H1 (cell line): ENCODE data around the gene OR51B2. TPM values are rescaled to one million over a fixed set of nuclear protein-coding genes. Genes with fewer than 3 reads are reported as not detected.

Source experiments
- CTCF ChIA-PET: fragments of 300-600 bp; sonication (Branson Sonifier 250); formaldehyde crosslinking; loops from one replicate; lab custom pipeline; 2021; ENCODE audit not compliant: partially characterized antibody; lab: Charles Lee
- POLR2A ChIA-PET: fragments of 300-600 bp; sonication (Branson Sonifier 250); formaldehyde crosslinking; loops from one replicate; lab custom pipeline; 2021; ENCODE audit warnings: inconsistent platforms; ENCODE audit not compliant: partially characterized antibody; lab: Charles Lee
- DNase-seq, 2 experiments: peaks; one replicate each; pipeline versions ENCODE4 v3.0.0 to v3.0.0-alpha.2; 2010 to 2022; ENCODE audit warnings: low spot score in 2 of 2, low read depth in 1 of 2, mixed read lengths in 1 of 2
- FAIRE-seq: peaks from 2 replicates; lab custom pipeline; 2011; peaks lifted over from hg19 to GRCh38; lab: Jason Lieb, UNC
- H2AFZ ChIP-seq: 2 replicates; pipeline ENCODE4 v1.8.1; 2012; ENCODE audit warnings: low read length, inconsistent platforms
- H2AK5ac ChIP-seq: 2 replicates; pipeline ENCODE4 v1.6.1; 2013; ENCODE audit warnings: low read depth, low read length
- H2BK120ac ChIP-seq: replicated peaks from 2 replicates; pipeline ENCODE3; 2013; ENCODE audit warnings: low read depth, low read length, inconsistent platforms
- H2BK12ac ChIP-seq: 2 replicates; pipeline ENCODE4 v1.6.1; 2013; ENCODE audit warnings: low read depth, low read length
- H2BK15ac ChIP-seq: 2 replicates; pipeline ENCODE4 v1.6.1; 2013; ENCODE audit warnings: low read length
- H2BK20ac ChIP-seq: 2 replicates; pipeline ENCODE4 v1.6.1; 2013; ENCODE audit warnings: low read length
- H2BK5ac ChIP-seq: 2 replicates; pipeline ENCODE4 v1.6.1; 2013; ENCODE audit warnings: low read depth, low read length
- H3K14ac ChIP-seq: 2 replicates; pipeline ENCODE4 v1.6.1; 2013; ENCODE audit warnings: inconsistent platforms; ENCODE audit not compliant: insufficient read length
- H3K18ac ChIP-seq: 2 replicates; pipeline ENCODE4 v1.6.1; 2013; ENCODE audit warnings: low read length; ENCODE audit errors: extremely low read depth
- H3K23ac ChIP-seq: 2 replicates; pipeline ENCODE4 v1.6.1; 2013; ENCODE audit warnings: inconsistent platforms; ENCODE audit not compliant: insufficient read length
- H3K23me2 ChIP-seq: 2 replicates; pipeline ENCODE4 v1.6.1; 2013; ENCODE audit warnings: low read depth, low read length
- H3K27ac ChIP-seq: 2 replicates; pipeline ENCODE4 v1.6.1; 2011; ENCODE audit warnings: low read depth, low read length, inconsistent platforms
- H3K27me3 ChIP-seq, 4 experiments: replicated peaks in 1 of 4; 1 replicate in 1 of 4; 2 replicates in 3 of 4; pipeline versions ENCODE4 v1.6.1 to v1.8.1; 2011 to 2013; ENCODE audit warnings: low read length in 3 of 4, mild to moderate bottlenecking in 3 of 4, inconsistent platforms in 2 of 4, mixed read lengths in 2 of 4, moderate library complexity in 1 of 4; ENCODE audit not compliant: control insufficient read depth in 3 of 4, insufficient read depth in 3 of 4; ENCODE audit errors: extremely low read depth in 1 of 4
- H3K36me3 ChIP-seq, 4 experiments: 2 replicates each; pipeline versions ENCODE4 v1.6.1 to v1.8.1; 2011 to 2013; ENCODE audit warnings: mild to moderate bottlenecking in 4 of 4, low read length in 3 of 4, moderate library complexity in 2 of 4, control low read depth in 1 of 4, inconsistent platforms in 1 of 4; ENCODE audit not compliant: insufficient read depth in 4 of 4, control insufficient read depth in 2 of 4
- H3K4ac ChIP-seq: replicated peaks from 2 replicates; pipeline ENCODE3; 2013; ENCODE audit warnings: low read length, low read depth, mixed read lengths, inconsistent platforms; ENCODE audit not compliant: insufficient read length
- H3K4me1 ChIP-seq, 4 experiments: replicated peaks in 1 of 4; 1 replicate in 1 of 4; 2 replicates in 3 of 4; pipeline versions ENCODE4 v1.6.1 to v1.8.1; 2011 to 2013; ENCODE audit warnings: low read length in 3 of 4, inconsistent platforms in 2 of 4, mixed read lengths in 1 of 4; ENCODE audit not compliant: insufficient read depth in 4 of 4, control insufficient read depth in 3 of 4
- H3K4me2 ChIP-seq, 2 experiments: 2 replicates each; pipeline versions ENCODE4 v1.6.1 to v1.8.1; 2011 to 2013; ENCODE audit warnings: low read depth in 2 of 2, low read length in 2 of 2, control low read depth in 1 of 2, inconsistent platforms in 1 of 2, mild to moderate bottlenecking in 1 of 2; ENCODE audit not compliant: insufficient read depth in 1 of 2
- H3K4me3 ChIP-seq, 4 experiments: fragments of 200-600, 300-600 bp in 1 of 4; sonication (generic), shearing (Covaris generic), sonication (Bioruptor Twin) in 1 of 4; 2 replicates each; pipeline versions ENCODE4 v1.5.1 to v1.8.1; 2011 to 2016; ENCODE audit warnings: low read length in 4 of 4, low read depth in 3 of 4, control low read depth in 2 of 4, inconsistent platforms in 2 of 4, mild to moderate bottlenecking in 2 of 4, mixed read lengths in 1 of 4, moderate library complexity in 1 of 4; ENCODE audit not compliant: insufficient read depth in 2 of 4; ENCODE audit errors: extremely low read depth in 1 of 4
- H3K56ac ChIP-seq: replicated peaks from 2 replicates; pipeline ENCODE3; 2013; ENCODE audit warnings: low read depth, mild to moderate bottlenecking, mixed read lengths, low read length, inconsistent platforms; ENCODE audit not compliant: insufficient read length
- H3K79me1 ChIP-seq: 2 replicates; pipeline ENCODE4 v1.6.1; 2013; ENCODE audit warnings: low read depth, low read length, control low read depth
- H3K79me2 ChIP-seq, 2 experiments: 2 replicates each; pipeline versions ENCODE4 v1.6.1 to v1.8.1; 2012 to 2013; ENCODE audit warnings: low read length in 2 of 2, mild to moderate bottlenecking in 2 of 2, inconsistent platforms in 1 of 2; ENCODE audit not compliant: insufficient read depth in 2 of 2, control insufficient read depth in 1 of 2
- H3K9ac ChIP-seq, 4 experiments: replicated peaks in 1 of 4; 1 replicate in 1 of 4; 2 replicates in 3 of 4; pipeline versions ENCODE4 v1.6.1 to v1.8.1; 2011 to 2013; ENCODE audit warnings: low read depth in 3 of 4, low read length in 3 of 4, control low read depth in 2 of 4, mild to moderate bottlenecking in 2 of 4, moderate library complexity in 2 of 4, inconsistent platforms in 1 of 4; ENCODE audit errors: extremely low read depth in 1 of 4
- H3K9me3 ChIP-seq, 2 experiments: 2 replicates each; pipeline versions ENCODE4 v1.6.1 to v1.8.1; 2012 to 2013; ENCODE audit warnings: mild to moderate bottlenecking in 2 of 2, moderate library complexity in 2 of 2, control low read depth in 1 of 2, inconsistent platforms in 1 of 2, low read depth in 1 of 2, low read length in 1 of 2, mixed read lengths in 1 of 2; ENCODE audit not compliant: insufficient read depth in 2 of 2
- H4K20me1 ChIP-seq, 2 experiments: replicated peaks in 1 of 2; 2 replicates each; pipeline versions ENCODE3 to v1.8.1; 2011 to 2013; ENCODE audit warnings: inconsistent platforms in 2 of 2, low read length in 2 of 2, mild to moderate bottlenecking in 1 of 2; ENCODE audit not compliant: insufficient read depth in 2 of 2, control insufficient read depth in 1 of 2
- H4K5ac ChIP-seq: 2 replicates; pipeline ENCODE4 v1.6.1; 2013; ENCODE audit warnings: low read length, low read depth, mixed read lengths, inconsistent platforms; ENCODE audit not compliant: insufficient read length
- H4K8ac ChIP-seq: 2 replicates; pipeline ENCODE4 v1.8.0; 2013; ENCODE audit warnings: mild to moderate bottlenecking, moderate library complexity, low read length, inconsistent platforms; ENCODE audit not compliant: insufficient read depth; ENCODE audit errors: extremely low read depth
- H4K91ac ChIP-seq: replicated peaks from 2 replicates; pipeline ENCODE3; 2013; ENCODE audit warnings: low read length, mixed read lengths, inconsistent platforms; ENCODE audit not compliant: insufficient read length
- ASH2L ChIP-seq: fragments of 200-600, 300-600 bp; sonication (generic); IDR thresholded peaks from one replicate; pipeline ENCODE4 v1.7.1; 2017; ENCODE audit warnings: low read length
- CBX5 ChIP-seq: fragments of 300-800, 300-1000 bp; sonication (generic); IDR thresholded peaks from 2 replicates; pipeline ENCODE4 v1.7.1; 2016; ENCODE audit warnings: antibody characterized with exemption, low read length, low read depth
- EP300 ChIP-seq, 2 experiments: IDR thresholded peaks; 1 replicate in 1 of 2; 2 replicates in 1 of 2; pipeline ENCODE4 v1.6.1; 2011 to 2012; ENCODE audit warnings: low read depth in 2 of 2, low read length in 2 of 2, mild to moderate bottlenecking in 2 of 2, borderline replicate concordance in 1 of 2, inconsistent platforms in 1 of 2, moderate library complexity in 1 of 2
- JUN ChIP-seq: IDR thresholded peaks from 2 replicates; pipeline ENCODE4 v1.6.1; 2011; ENCODE audit warnings: low read depth, mild to moderate bottlenecking, improper control_type of control experiment, low read length
- MAFK ChIP-seq: IDR thresholded peaks from 2 replicates; pipeline ENCODE4 v1.6.1; 2012; ENCODE audit warnings: low read depth, mild to moderate bottlenecking, improper control_type of control experiment, low read length
- NRF1 ChIP-seq: IDR thresholded peaks from 2 replicates; pipeline ENCODE4 v1.6.1; 2011; ENCODE audit warnings: mild to moderate bottlenecking, low read depth, low read length, improper control_type of control experiment
- PHF8 ChIP-seq: fragments of 200-600 bp; sonication (generic); conservative IDR thresholded peaks from 2 replicates; pipeline ENCODE4 v1.7.1; 2012; ENCODE audit warnings: low read depth, mild to moderate bottlenecking, inconsistent platforms, low read length, moderate library complexity
- POLR2AphosphoS5 ChIP-seq: IDR thresholded peaks from 2 replicates; pipeline ENCODE4 v1.6.1; 2011; ENCODE audit warnings: low read depth, low read length
- POU5F1 ChIP-seq: IDR thresholded peaks from 2 replicates; pipeline ENCODE4 v1.6.1; 2011; ENCODE audit warnings: low read depth, mild to moderate bottlenecking, low read length, moderate library complexity
- RNF2 ChIP-seq: fragments of 200-900, 300-1000 bp; sonication (generic); IDR thresholded peaks from 2 replicates; pipeline ENCODE4 v1.7.1; 2016; ENCODE audit warnings: borderline replicate concordance, low read depth, mild to moderate bottlenecking, antibody characterized with exemption, low read length; ENCODE audit not compliant: poor library complexity, severe bottlenecking; ENCODE audit errors: missing control alignments
- SIRT6 ChIP-seq: IDR thresholded peaks from one replicate; pipeline ENCODE4 v1.7.1; 2012; ENCODE audit warnings: low read length, inconsistent platforms
- WGBS, 2 experiments: shearing (Covaris generic) in 1 of 2; methylation state at CpG; one replicate each; pipeline versions ENCODE4 v1.1.6 to v1.1.7; 2013 to 2015; ENCODE audit warnings: low lambda C conversion rate in 2 of 2, mixed read lengths in 2 of 2, inconsistent platforms in 1 of 2, low coverage in 1 of 2, missing lambda C conversion rate in 1 of 2; ENCODE audit not compliant: insufficient replicate concordance in 2 of 2, insufficient coverage in 1 of 2, insufficient read length in 1 of 2; ENCODE audit errors: extremely low coverage in 1 of 2, missing lambda C conversion rate in 1 of 2; 5-methylcytosine and 5-hydroxymethylcytosine counted together
- polyA plus RNA-seq, 7 experiments: library from polyadenylated mRNA; depleted of rRNA in 3 of 7; stranded (reverse) in 5 of 7; unstranded in 2 of 7; fragments of >200 nt in 5 of 7; fragments of 200-250 nt in 2 of 7; gene quantifications; 1 replicate in 5 of 7; 2 replicates in 1 of 7; 4 replicates in 1 of 7; pipeline versions ENCODE4 v1.2.1 to v1.2.3, GENCODE V29; 2011 to 2013; ENCODE audit warnings: missing spikeins in 2 of 7, mixed read lengths in 2 of 7
- total RNA-seq: library from RNA; stranded (reverse); fragmentation: NEBNext Ultra II Directional; extraction: Animal tissue kit (Norgen Biotek cat#: 25700); gene quantifications from 2 replicates; pipeline ENCODE4 v1.2.1, GENCODE V29; 2021
- TF ChIP-seq, protein P1 (sequence below): IDR thresholded peaks from 2 replicates; pipeline ENCODE4 v1.6.1; 2012; ENCODE audit warnings: inconsistent platforms
- TF ChIP-seq, protein P2 (sequence below): IDR thresholded peaks from 2 replicates; pipeline ENCODE4 v1.6.1; 2011; ENCODE audit warnings: low read depth, mild to moderate bottlenecking, low read length; ENCODE audit not compliant: insufficient read depth

OR51B2 gene
- total and polyA plus RNA-seq, 2 of the 8 experiments (the other 6 are each of a cell fraction or from before 2014, with no cell fraction given), result not detected

DNA sequence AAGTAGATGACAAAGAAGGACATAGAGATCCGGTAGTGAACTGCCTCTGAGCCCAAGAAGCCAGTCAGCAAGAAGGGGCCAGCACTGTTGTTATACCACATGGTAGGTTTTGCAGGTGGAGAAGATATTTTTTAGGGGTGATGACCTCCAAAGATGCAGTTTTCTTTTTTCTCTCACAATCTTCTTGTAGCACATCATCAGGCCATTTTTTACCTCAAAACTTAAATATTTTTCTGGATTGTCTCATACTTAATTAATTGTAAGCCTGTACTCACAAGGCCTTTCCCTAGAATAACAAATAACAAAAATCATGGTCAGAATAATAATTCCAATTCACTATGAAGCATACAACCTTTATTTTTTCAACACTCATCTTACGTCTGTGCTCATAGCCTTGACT, 22.3 kb downstream of the OR51B2 start, which contains the start of gene OR51B4:
TSS of gene OR51B4 (minus strand) at position 101 of the 400 bp plus-strand sequence. CDS start at position 101, 0 bp downstream.
- no peak within 1 kb of the TSS for H2AFZ ChIP-seq
- H3K18ac ChIP-seq, result no peak within 1 kb of the TSS
- no peaks in the 10 kb centered on the region for H3K23me2 ChIP-seq
- POLR2A ChIA-PET, result no interaction called here
- no peaks in the 10 kb centered on the region for H4K20me1 ChIP-seq
- no peaks in the 10 kb centered on the region for H3K27me3 ChIP-seq
- FAIRE-seq, result no peak
- no peak within 1 kb of the TSS for H3K4ac ChIP-seq
- no peak within 1 kb of the TSS for H2BK15ac ChIP-seq
- H3K79me2 ChIP-seq, result no peaks in the 10 kb centered on the region
- H3K9me3 ChIP-seq, result no peaks in the 10 kb centered on the region
- no peak within 1 kb of the TSS for H3K27ac ChIP-seq
- H2BK12ac ChIP-seq, result no peak within 1 kb of the TSS
- H3K4me3 ChIP-seq, result no peak within 1 kb of the TSS
- H4K5ac ChIP-seq, result no peak within 1 kb of the TSS
- H4K8ac ChIP-seq, result no peak within 1 kb of the TSS
- H3K4me2 ChIP-seq, result no peak within 1 kb of the TSS
- no peak within 1 kb of the TSS for H4K91ac ChIP-seq
- H2BK20ac ChIP-seq, result no peak within 1 kb of the TSS
- no peak within 1 kb of the TSS for H3K56ac ChIP-seq
- H3K36me3 ChIP-seq, result no peaks in the 10 kb centered on the region
- CTCF ChIA-PET, result no interaction called here
- no peak within 1 kb of the TSS for H3K23ac ChIP-seq
- H3K9ac ChIP-seq, result no peak within 1 kb of the TSS
- H3K4me1 ChIP-seq, result no peaks in the 10 kb centered on the region
- WGBS, 2 experiments, result 88% methylated on average over 2 of the region's 2 CpGs; no CpG with 5 or more reads in 1 of the 2 experiments
- no peak within 1 kb of the TSS for H2BK5ac ChIP-seq
- DNase-seq, result no peak
- no peak within 1 kb of the TSS for H2AK5ac ChIP-seq
- H3K14ac ChIP-seq, result no peak within 1 kb of the TSS
- no peak within 1 kb of the TSS for H2BK120ac ChIP-seq
- no peaks in the 10 kb centered on the region for H3K79me1 ChIP-seq
- no peak for TF ChIP-seq NRF1
- no peak for TF ChIP-seq EP300 (IDR thresholded peaks at IDR 0.05; ENCODE audit: borderline replicate concordance in 1 of 2, low read depth in 2 of 2, low read length in 2 of 2)
- TF ChIP-seq SIRT6, result no peak
- no peak for TF ChIP-seq JUN
- no peak for TF ChIP-seq RNF2
- TF ChIP-seq, protein P1, sequence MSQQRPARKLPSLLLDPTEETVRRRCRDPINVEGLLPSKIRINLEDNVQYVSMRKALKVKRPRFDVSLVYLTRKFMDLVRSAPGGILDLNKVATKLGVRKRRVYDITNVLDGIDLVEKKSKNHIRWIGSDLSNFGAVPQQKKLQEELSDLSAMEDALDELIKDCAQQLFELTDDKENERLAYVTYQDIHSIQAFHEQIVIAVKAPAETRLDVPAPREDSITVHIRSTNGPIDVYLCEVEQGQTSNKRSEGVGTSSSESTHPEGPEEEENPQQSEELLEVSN, result no peak
- TF ChIP-seq CBX5, result no peak
- TF ChIP-seq ASH2L, result no peak
- no peak for TF ChIP-seq MAFK
- TF ChIP-seq, protein P2, sequence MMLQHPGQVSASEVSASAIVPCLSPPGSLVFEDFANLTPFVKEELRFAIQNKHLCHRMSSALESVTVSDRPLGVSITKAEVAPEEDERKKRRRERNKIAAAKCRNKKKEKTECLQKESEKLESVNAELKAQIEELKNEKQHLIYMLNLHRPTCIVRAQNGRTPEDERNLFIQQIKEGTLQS, result no peak
- TF ChIP-seq POU5F1, result no peak
- no peak for TF ChIP-seq POLR2AphosphoS5
- TF ChIP-seq PHF8, result no peak
